Transverse colon (tissue), 4 donors: ENCODE results near the gene GLI3. TPM values are rescaled to one million over a fixed set of nuclear protein-coding genes. Genes with fewer than 3 reads are reported as not detected.

Experiments used
- DNase-seq: peaks from one replicate; pipeline ENCODE4 v3.0.0-alpha.2; 2019
- H3K27ac ChIP-seq, 4 donors: fragments of 200-600 bp; sonication (generic); 2 replicates each; pipeline ENCODE4 v1.5.1; 2016 to 2018; ENCODE audit warnings: inconsistent platforms in 4 of 4
- H3K27me3 ChIP-seq: fragments of 200-600 bp; sonication (generic); 2 replicates; pipeline ENCODE4 v1.5.1; 2017; ENCODE audit warnings: inconsistent platforms
- H3K36me3 ChIP-seq, 4 donors: fragments of 200-600 bp; sonication (generic); 2 replicates each; pipeline ENCODE4 v1.5.1; 2017 to 2019; ENCODE audit warnings: inconsistent platforms in 4 of 4
- H3K4me1 ChIP-seq, 4 donors: fragments of 200-600 bp; sonication (generic); 2 replicates each; pipeline ENCODE4 v1.5.1; 2017 to 2020; ENCODE audit warnings: inconsistent platforms in 4 of 4
- H3K4me3 ChIP-seq, 4 donors: fragments of 200-600 bp; sonication (generic); 1 replicate in 1 of 4; 2 replicates in 3 of 4; pipeline versions ENCODE4 v1.5.1 to v1.6.1; 2017 to 2019; ENCODE audit warnings: inconsistent platforms in 4 of 4
- H3K9me3 ChIP-seq, 2 donors: fragments of 200-600 bp; sonication (generic); 2 replicates each; pipeline ENCODE4 v1.5.1; 2017 to 2019; ENCODE audit warnings: inconsistent platforms in 2 of 2
- EP300 ChIP-seq: sonication (generic); formaldehyde crosslinking; IDR thresholded peaks from one replicate; pipeline ENCODE4 v1.6.1; 2017; ENCODE audit warnings: antibody characterized with exemption, low read depth
- POLR2A ChIP-seq: fragments of 450-650 bp; IDR thresholded peaks from one replicate; pipeline ENCODE4 v1.6.1; 2016; ENCODE audit warnings: antibody characterized with exemption, mild to moderate bottlenecking, moderate library complexity
- POLR2AphosphoS5 ChIP-seq, 3 donors: sonication (generic); formaldehyde crosslinking; IDR thresholded peaks; one replicate each; pipeline ENCODE4 v1.6.1; 2016; ENCODE audit warnings: antibody characterized with exemption in 3 of 3
- WGBS, 2 donors: methylation state at CpG; one replicate each; pipeline ENCODE4 v1.1.5; 2018; ENCODE audit warnings: low coverage in 1 of 2; 5-methylcytosine and 5-hydroxymethylcytosine counted together
- in situ Hi-C, 4 donors: fragments of 200-750 bp; cut with MboI; loops; one replicate each; pipeline versions ENCODE4 v1.15.0 to v1.15.1; 2017; ENCODE audit warnings: low sequenced_read_pairs in 3 of 4, low pct_ligation_motif_present in 1 of 4, low pct_unique_long_range_greater_than_20kb in 1 of 4
- intact Hi-C: fragments of 100-400 bp; cut with DNase I; formaldehyde crosslinking; loops from one replicate; pipeline ENCODE4 v1.15.1; 2023; ENCODE audit warnings: low total_unique reads
- total RNA-seq, 4 donors: library from RNA; depleted of rRNA; stranded (reverse); fragments of >200 nt; gene quantifications; one replicate each; pipeline ENCODE4 v1.1.0, GENCODE V29; 2016
- TF ChIP-seq, protein P1 (sequence below), 5 experiments: fragments of 200-600 bp in 3 of 5; fragments of 450-650 bp in 2 of 5; sonication (generic) in 3 of 5; IDR thresholded peaks; 1 replicate in 2 of 5; 2 replicates in 3 of 5; pipeline ENCODE4 v1.5.1; 2016 to 2017; ENCODE audit warnings: antibody characterized with exemption in 5 of 5, inconsistent platforms in 3 of 5, mild to moderate bottlenecking in 2 of 5, moderate library complexity in 1 of 5

GLI3 gene
- total RNA-seq, 4 donors from 2014 or later, result 3.7 to 41.1 (median 5.3) TPM

DNA sequence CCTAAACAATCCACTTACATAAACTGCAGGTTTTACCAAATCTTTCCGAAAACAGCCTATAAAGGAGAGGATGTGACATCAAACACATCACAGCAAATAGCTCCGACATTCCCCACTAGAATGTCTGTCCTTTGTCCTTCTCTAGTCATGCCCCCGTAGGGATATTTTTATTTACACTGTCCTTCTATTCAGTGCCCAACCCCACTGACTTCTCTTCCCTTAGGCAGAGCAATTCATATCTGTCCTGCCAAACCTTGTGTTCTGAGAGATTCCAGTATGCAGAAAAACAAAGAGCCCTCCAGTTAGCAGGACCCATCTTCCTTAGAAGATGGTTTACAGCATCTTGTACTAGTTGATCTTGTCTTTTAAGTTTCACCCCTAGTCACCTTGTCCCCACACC is 5.4 kb upstream of the GLI3 start:
- DNase-seq, result no peak
- in situ Hi-C loops, result loop anchor here in 1 of 4 donors (25.0 kb wide), 3 partner anchors 255 to 595 kb away; no protein-coding TSS in a partner anchor
- TF ChIP-seq POLR2A (no peak), POLR2AphosphoS5 (IDR thresholded peaks at IDR 0.05) (no peak), EP300 (no peak)
- TF ChIP-seq, protein P1, sequence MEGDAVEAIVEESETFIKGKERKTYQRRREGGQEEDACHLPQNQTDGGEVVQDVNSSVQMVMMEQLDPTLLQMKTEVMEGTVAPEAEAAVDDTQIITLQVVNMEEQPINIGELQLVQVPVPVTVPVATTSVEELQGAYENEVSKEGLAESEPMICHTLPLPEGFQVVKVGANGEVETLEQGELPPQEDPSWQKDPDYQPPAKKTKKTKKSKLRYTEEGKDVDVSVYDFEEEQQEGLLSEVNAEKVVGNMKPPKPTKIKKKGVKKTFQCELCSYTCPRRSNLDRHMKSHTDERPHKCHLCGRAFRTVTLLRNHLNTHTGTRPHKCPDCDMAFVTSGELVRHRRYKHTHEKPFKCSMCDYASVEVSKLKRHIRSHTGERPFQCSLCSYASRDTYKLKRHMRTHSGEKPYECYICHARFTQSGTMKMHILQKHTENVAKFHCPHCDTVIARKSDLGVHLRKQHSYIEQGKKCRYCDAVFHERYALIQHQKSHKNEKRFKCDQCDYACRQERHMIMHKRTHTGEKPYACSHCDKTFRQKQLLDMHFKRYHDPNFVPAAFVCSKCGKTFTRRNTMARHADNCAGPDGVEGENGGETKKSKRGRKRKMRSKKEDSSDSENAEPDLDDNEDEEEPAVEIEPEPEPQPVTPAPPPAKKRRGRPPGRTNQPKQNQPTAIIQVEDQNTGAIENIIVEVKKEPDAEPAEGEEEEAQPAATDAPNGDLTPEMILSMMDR (IDR thresholded peaks at IDR 0.05), result no peak
- 79 to 84% methylated on average over 3 of the region's 3 CpGs for WGBS, 2 donors
- H3K9me3 ChIP-seq, result no peaks in the 10 kb centered on the region
- H3K27ac ChIP-seq, result no peak overlapping the region
- H3K27me3 ChIP-seq, result peaks cover 14% of the 10 kb centered on the region
- no peak overlapping the region for H3K4me3 ChIP-seq
- no peaks in the 10 kb centered on the region for H3K36me3 ChIP-seq
- peaks cover 4 to 9% (median 7%) of the 10 kb centered on the region in 4 donors for H3K4me1 ChIP-seq
- intact Hi-C loops, result no loop called here

DNA sequence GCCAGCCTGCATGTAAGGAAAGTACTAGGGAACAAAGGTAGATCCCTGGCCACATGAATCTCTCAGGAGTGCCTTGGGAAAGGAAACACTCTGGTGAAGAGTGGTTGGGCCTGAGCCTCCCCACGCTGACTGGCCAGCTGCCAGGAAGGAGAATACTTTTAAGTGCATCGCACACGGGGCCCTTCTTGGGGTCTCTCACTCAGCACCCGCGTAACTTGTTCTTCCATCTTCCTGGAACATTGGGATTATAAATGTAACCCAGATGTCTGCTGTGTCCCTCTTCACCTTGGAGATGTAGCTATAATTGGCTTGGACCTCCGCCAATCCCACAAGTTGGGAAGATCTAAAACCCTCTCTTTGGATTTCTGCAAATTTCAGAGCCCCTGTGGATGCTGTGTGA is 4.4 kb upstream of the GLI3 start:
- no peak for DNase-seq
- Histone ChIP-seq H3K4me1 (peaks cover 4 to 13% (median 7%) of the 10 kb centered on the region in 4 donors), H3K27ac (no peak overlapping the region), H3K36me3 (no peaks in the 10 kb centered on the region), H3K4me3 (no peak overlapping the region), H3K9me3 (no peaks in the 10 kb centered on the region), H3K27me3 (peaks cover 22% of the 10 kb centered on the region)
- in situ Hi-C loops, result loop anchor here in 1 of 4 donors (25.0 kb wide), 3 partner anchors 254 to 596 kb away; no protein-coding TSS in a partner anchor
- intact Hi-C loops, result no loop called here
- TF ChIP-seq POLR2A (no peak), POLR2AphosphoS5 (IDR thresholded peaks at IDR 0.05) (no peak), EP300 (no peak)
- TF ChIP-seq, protein P1 (IDR thresholded peaks at IDR 0.05), result no peak
- WGBS, 2 donors, result 76% methylated on average over 6 of the region's 6 CpGs; no CpG with 5 or more reads in 1 of the 2 donors

DNA sequence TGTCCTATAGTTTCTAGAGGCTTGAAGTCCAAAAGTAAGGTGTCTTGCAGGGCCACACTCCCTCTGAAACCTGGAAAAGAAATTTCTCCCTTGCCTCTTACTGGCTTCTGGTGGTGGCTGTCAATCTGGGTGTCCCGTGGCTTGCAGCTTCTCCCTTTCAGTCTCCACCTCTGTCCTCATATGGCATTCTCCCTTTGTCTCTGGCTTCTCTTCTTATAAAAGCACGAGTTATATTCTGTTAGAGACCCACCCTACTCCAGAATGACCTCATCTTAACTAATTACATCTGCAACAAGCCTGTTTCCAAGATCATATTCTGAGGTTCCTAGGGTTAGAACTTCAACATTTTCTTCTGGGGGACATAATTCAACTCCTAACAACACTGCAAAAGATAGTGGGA is 3.4 kb upstream of the GLI3 start:
- WGBS, 2 donors, result 27 to 35% methylated on average over 2 of the region's 2 CpGs
- H3K4me1 ChIP-seq, result peaks cover 4 to 14% (median 7%) of the 10 kb centered on the region in 4 donors
- H3K27ac ChIP-seq, result no peak overlapping the region
- H3K36me3 ChIP-seq, result no peaks in the 10 kb centered on the region
- in situ Hi-C loops, result loop anchor here in 1 of 4 donors (25.0 kb wide), 3 partner anchors 253 to 597 kb away; no protein-coding TSS in a partner anchor
- H3K4me3 ChIP-seq, result no peak overlapping the region
- H3K27me3 ChIP-seq, result peaks cover 32% of the 10 kb centered on the region
- H3K9me3 ChIP-seq, result no peaks in the 10 kb centered on the region
- DNase-seq, result no peak
- TF ChIP-seq EP300 (no peak), POLR2A (no peak), POLR2AphosphoS5 (IDR thresholded peaks at IDR 0.05) (no peak)
- TF ChIP-seq, protein P1 (IDR thresholded peaks at IDR 0.05), result no peak
- intact Hi-C loops, result no loop called here

DNA sequence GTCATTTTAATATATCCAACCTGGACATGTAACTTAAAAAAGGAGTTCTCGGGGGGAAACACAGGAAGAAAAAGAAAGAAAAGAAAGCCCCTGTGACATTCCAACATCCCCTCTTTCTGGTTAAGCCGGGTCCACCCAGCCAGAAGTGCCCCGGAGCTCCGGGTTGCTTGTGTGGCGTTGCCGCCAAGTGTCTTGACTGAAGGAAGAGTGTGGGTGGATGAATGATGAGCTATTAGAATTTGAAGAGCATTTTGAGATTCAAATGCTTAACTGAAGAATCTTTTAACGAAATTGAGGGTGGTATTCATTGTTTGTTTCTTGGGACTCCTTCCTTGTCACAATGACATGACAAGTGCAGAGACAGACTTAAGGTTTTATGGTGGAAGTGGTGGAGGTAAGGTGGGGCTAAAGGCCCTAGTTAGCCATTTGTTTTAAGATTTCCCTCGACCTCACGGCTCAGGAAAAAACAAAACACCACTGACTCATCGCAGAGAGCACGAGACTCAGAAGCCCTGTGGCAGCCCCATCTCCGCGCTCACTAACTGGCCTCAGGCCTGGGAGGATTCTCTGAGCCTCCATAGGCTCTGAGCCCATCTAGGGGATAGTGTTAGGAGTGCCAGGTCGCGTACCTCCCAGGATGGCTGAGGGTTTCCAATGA is 1.8 kb upstream of the GLI3 start:
- TF ChIP-seq, protein P1 (IDR thresholded peaks at IDR 0.05), result no peak
- TF ChIP-seq POLR2AphosphoS5 (IDR thresholded peaks at IDR 0.05), result no peak
- no peak for TF ChIP-seq EP300
- no peak for TF ChIP-seq POLR2A
- WGBS, 2 donors, result 55 to 59% methylated on average over 10 to 15 of the region's 15 CpGs
- in situ Hi-C loops (loop anchor here in 1 of 4 donors (25.0 kb wide), 3 partner anchors 252 to 598 kb away; no protein-coding TSS in a partner anchor), intact Hi-C loops (loop anchor here (10.0 kb wide), 1 partner anchor 264 kb away; no protein-coding TSS in a partner anchor)
- Histone ChIP-seq H3K4me1 (peaks cover 7 to 17% (median 12%) of the 10 kb centered on the region in 4 donors), H3K9me3 (no peaks in the 10 kb centered on the region), H3K36me3 (no peaks in the 10 kb centered on the region), H3K27me3 (peaks cover 47% of the 10 kb centered on the region), H3K27ac (peak overlapping the region; percentile 81 to 95 (median 90)), H3K4me3 (no peak overlapping the region)
- peak; percentile 10 for DNase-seq
